ENCODE results near the gene LRMDA. TPM values are rescaled to one million over a fixed set of nuclear protein-coding genes. Genes with fewer than 3 reads are reported as not detected.

Gene LRMDA
- total and polyA plus RNA-seq, 2 of the 13 experiments (the other 11 are each of a cell fraction or from before 2014, with no cell fraction given), result 13.4 to 22.0 TPM

DNA sequence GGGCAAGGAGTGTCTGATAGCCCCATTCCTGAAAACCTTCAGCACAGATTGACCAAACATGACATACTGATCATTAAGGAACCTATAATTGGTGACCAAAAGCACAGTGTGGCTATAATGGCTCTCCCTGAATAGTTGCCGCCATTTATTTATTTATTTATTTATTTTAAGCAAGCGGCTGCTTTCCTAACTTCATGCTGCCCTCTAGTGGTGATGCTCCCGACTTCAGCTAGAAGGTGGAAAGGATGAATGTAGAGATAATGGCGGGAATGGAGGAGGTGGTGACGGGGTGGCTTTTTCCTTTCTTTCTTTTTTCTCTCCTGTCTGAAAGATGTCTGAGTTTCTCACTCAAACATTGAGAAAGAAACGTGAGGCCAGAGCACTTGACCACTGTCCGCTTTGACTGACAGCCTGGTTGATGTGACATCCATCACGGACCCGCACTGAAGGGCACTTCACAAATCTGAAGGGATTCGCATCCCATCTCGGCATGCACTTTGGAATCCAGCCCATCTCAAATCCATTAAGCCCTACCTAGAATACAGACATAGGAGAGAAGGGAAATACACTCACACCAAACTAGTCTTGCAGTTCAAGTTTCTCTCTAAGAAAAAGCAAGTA lies 1116.0 kb downstream of the LRMDA start:
- TF ChIP-seq, protein P1, sequence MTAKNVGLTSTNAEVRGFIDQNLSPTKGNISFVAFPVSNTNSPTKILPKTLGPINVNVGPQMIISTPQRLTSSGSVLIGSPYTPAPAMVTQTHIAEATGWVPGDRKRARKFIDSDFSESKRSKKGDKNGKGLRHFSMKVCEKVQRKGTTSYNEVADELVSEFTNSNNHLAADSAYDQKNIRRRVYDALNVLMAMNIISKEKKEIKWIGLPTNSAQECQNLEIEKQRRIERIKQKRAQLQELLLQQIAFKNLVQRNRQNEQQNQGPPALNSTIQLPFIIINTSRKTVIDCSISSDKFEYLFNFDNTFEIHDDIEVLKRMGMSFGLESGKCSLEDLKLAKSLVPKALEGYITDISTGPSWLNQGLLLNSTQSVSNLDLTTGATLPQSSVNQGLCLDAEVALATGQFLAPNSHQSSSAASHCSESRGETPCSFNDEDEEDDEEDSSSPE (CRISPR knock-in tag; IDR thresholded peaks at IDR 0.05), result peak; percentile 53; the same call in 1 of the 2 replicates
- TF ChIP-seq STAG1 (CRISPR knock-in tag; IDR thresholded peaks at IDR 0.05) (peak; percentile 83), SNAI1 (CRISPR knock-in tag; IDR thresholded peaks at IDR 0.05; ENCODE audit: borderline replicate concordance) (no peak), CREM (IDR thresholded peaks at IDR 0.05) (no peak), CREM (CRISPR knock-in tag; IDR thresholded peaks at IDR 0.05) (no peak), ZNF468 (CRISPR knock-in tag; IDR thresholded peaks at IDR 0.05) (no peak), YEATS4 (CRISPR knock-in tag; IDR thresholded peaks at IDR 0.05; ENCODE audit: borderline replicate concordance) (no peak), XRCC5 (optimal IDR thresholded peaks at IDR 0.05; ENCODE audit: low read length) (peak; percentile 31), SMC3 (IDR thresholded peaks at IDR 0.05; ENCODE audit: low read length) (peak; percentile 70), POLR2A (IDR thresholded peaks at IDR 0.05; ENCODE audit: insufficient read depth in 1 of 2, low read depth in 2 of 2, low read length in 2 of 2) (no peak), YY1 (IDR thresholded peaks at IDR 0.05; ENCODE audit: insufficient read depth, insufficient replicate concordance, low read depth, low read length) (peak; percentile 63), JUN (CRISPR knock-in tag; IDR thresholded peaks at IDR 0.05) (no peak), RAD21 (CRISPR knock-in tag; IDR thresholded peaks at IDR 0.05) (peak; percentile 42; the same call in 1 of the 2 replicates), ZNF550 (CRISPR knock-in tag; IDR thresholded peaks at IDR 0.05; ENCODE audit: borderline replicate concordance) (no peak)
- TF ChIP-seq, protein P2, sequence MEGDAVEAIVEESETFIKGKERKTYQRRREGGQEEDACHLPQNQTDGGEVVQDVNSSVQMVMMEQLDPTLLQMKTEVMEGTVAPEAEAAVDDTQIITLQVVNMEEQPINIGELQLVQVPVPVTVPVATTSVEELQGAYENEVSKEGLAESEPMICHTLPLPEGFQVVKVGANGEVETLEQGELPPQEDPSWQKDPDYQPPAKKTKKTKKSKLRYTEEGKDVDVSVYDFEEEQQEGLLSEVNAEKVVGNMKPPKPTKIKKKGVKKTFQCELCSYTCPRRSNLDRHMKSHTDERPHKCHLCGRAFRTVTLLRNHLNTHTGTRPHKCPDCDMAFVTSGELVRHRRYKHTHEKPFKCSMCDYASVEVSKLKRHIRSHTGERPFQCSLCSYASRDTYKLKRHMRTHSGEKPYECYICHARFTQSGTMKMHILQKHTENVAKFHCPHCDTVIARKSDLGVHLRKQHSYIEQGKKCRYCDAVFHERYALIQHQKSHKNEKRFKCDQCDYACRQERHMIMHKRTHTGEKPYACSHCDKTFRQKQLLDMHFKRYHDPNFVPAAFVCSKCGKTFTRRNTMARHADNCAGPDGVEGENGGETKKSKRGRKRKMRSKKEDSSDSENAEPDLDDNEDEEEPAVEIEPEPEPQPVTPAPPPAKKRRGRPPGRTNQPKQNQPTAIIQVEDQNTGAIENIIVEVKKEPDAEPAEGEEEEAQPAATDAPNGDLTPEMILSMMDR (CRISPR knock-in tag; IDR thresholded peaks at IDR 0.05), result peak; percentile 75
- no peak for FAIRE-seq
- H3K4me1 ChIP-seq (ENCODE audit: insufficient read depth, low read length), result no peaks in the 10 kb centered on the region
- WGBS (ENCODE audit: low lambda C conversion rate), result 30% methylated on average over 11 of the region's 11 CpGs
- peak; percentile 67 for ATAC-seq
- no peaks in the 10 kb centered on the region for H3K9me3 ChIP-seq (ENCODE audit: low read length)
- H3K4me3 ChIP-seq (replicated peaks in 1 of 3; ENCODE audit: insufficient read depth in 1 of 3, low read depth in 2 of 3, low read length in 3 of 3), result no peak overlapping the region
- BruUV-seq (replicated peaks), result no TSS peak
- no peak overlapping the region for H3K27ac ChIP-seq (ENCODE audit: extremely low read length, insufficient read depth, low read length)
- H3K36me3 ChIP-seq (replicated peaks in 1 of 2; ENCODE audit: control insufficient read depth in 1 of 2, insufficient read depth in 2 of 2, low read length in 2 of 2), result no peaks in the 10 kb centered on the region
- H3K4me2 ChIP-seq (ENCODE audit: low read depth, low read length), result no peak overlapping the region
- no peak overlapping the region; the same call in 1 of the 2 replicates for H3K9ac ChIP-seq (ENCODE audit: insufficient read depth, low read depth, low read length)
- H3K27me3 ChIP-seq (ENCODE audit: control insufficient read depth in 1 of 2, insufficient read depth in 2 of 2, low read length in 2 of 2), result no peaks in the 10 kb centered on the region
- intact Hi-C loops (cut with micrococcal nuclease; ENCODE audit: unreplicated experiment), result loop anchor here (5.0 to 10.0 kb wide), 3 partner anchors 233 to 1140 kb away; no protein-coding TSS in a partner anchor
- in situ Hi-C loops (cut with HindIII; ENCODE audit: extremely low pct_ligation_motif_present, low pct_unique_long_range_greater_than_20kb), result no loop called here
- no peaks in the 10 kb centered on the region for H4K20me1 ChIP-seq (ENCODE audit: insufficient read depth, low read length)
- no peaks in the 10 kb centered on the region for H3K79me2 ChIP-seq (ENCODE audit: insufficient read depth, low read length)
- POLR2A ChIA-PET, result no interaction called here
- CTCF ChIA-PET (ENCODE audit: low intra/inter-chr PET ratio, low total read pairs), result interaction anchor here (2.0 kb wide), 1 partner anchor 444 kb away, joined by 6 read pairs; no protein-coding TSS in a partner anchor
- peak; percentile 74 for DNase-seq (ENCODE audit: low spot score)
- no peak overlapping the region for H2AFZ ChIP-seq (ENCODE audit: low read length)

Data from HepG2 (cell line).